Astrocyte (in vitro differentiated cells and primary cell): ENCODE data around the gene IARS1. TPM values are rescaled to one million over a fixed set of nuclear protein-coding genes. Genes with fewer than 3 reads are reported as not detected.

Experiments used
- DNase-seq: peaks from one replicate; pipeline ENCODE4 v3.0.0-alpha.2; 2010; ENCODE audit warnings: low read depth
- FAIRE-seq: peaks from 2 replicates; lab custom pipeline; 2011; peaks lifted over from hg19 to GRCh38; lab: Jason Lieb, UNC
- H2AFZ ChIP-seq: 2 replicates; pipeline ENCODE4 v1.6.0; 2012; ENCODE audit warnings: low read depth, low read length, inconsistent platforms
- H3K27ac ChIP-seq: 2 replicates; pipeline ENCODE4 v1.5.1; 2011; ENCODE audit warnings: low read depth, low read length, inconsistent platforms
- H3K27me3 ChIP-seq: 2 replicates; pipeline ENCODE4 v1.6.0; 2011; ENCODE audit warnings: low read length, inconsistent platforms; ENCODE audit not compliant: insufficient read depth
- H3K36me3 ChIP-seq: 2 replicates; pipeline ENCODE4 v1.5.1; 2011; ENCODE audit warnings: low read length, inconsistent platforms; ENCODE audit not compliant: insufficient read depth
- H3K4me1 ChIP-seq: 2 replicates; pipeline ENCODE4 v1.5.1; 2011; ENCODE audit warnings: low read length, inconsistent platforms; ENCODE audit not compliant: insufficient read depth
- H3K4me2 ChIP-seq: 2 replicates; pipeline ENCODE4 v1.6.0; 2012; ENCODE audit warnings: low read length, inconsistent platforms
- H3K4me3 ChIP-seq: 2 replicates; pipeline ENCODE4 v1.5.1; 2011; ENCODE audit warnings: low read depth, mild to moderate bottlenecking, low read length, inconsistent platforms; ENCODE audit not compliant: insufficient read depth
- H3K79me2 ChIP-seq: 2 replicates; pipeline ENCODE4 v1.6.0; 2012; ENCODE audit warnings: mild to moderate bottlenecking, low read length, inconsistent platforms; ENCODE audit not compliant: insufficient read depth
- H3K9ac ChIP-seq: 2 replicates; pipeline ENCODE4 v1.6.0; 2012; ENCODE audit warnings: mild to moderate bottlenecking, low read length, inconsistent platforms
- H3K9me3 ChIP-seq: 2 replicates; pipeline ENCODE4 v1.5.1; 2012; ENCODE audit warnings: low read depth, mild to moderate bottlenecking, low read length, inconsistent platforms; ENCODE audit not compliant: insufficient read depth
- H4K20me1 ChIP-seq: 2 replicates; pipeline ENCODE4 v1.6.0; 2012; ENCODE audit warnings: low read length, inconsistent platforms; ENCODE audit not compliant: insufficient read depth
- H3K27ac Mint-ChIP-seq: one replicate; pipeline ENCODE4 v1.8.0; 2021; ENCODE audit warnings: mild to moderate bottlenecking, mixed read lengths; ENCODE audit not compliant: unreplicated experiment
- H3K27me3 Mint-ChIP-seq: one replicate; pipeline ENCODE4 v1.8.0; 2021; ENCODE audit warnings: low read depth, mixed read lengths; ENCODE audit not compliant: unreplicated experiment
- H3K36me3 Mint-ChIP-seq: one replicate; pipeline ENCODE4 v1.8.0; 2021; ENCODE audit warnings: low read depth, mixed read lengths; ENCODE audit not compliant: unreplicated experiment
- H3K4me1 Mint-ChIP-seq: one replicate; pipeline ENCODE4 v1.8.0; 2021; ENCODE audit warnings: low read depth, mixed read lengths; ENCODE audit not compliant: unreplicated experiment
- H3K4me3 Mint-ChIP-seq: one replicate; pipeline ENCODE4 v1.8.0; 2021; ENCODE audit warnings: mild to moderate bottlenecking, moderate library complexity, mixed read lengths; ENCODE audit not compliant: unreplicated experiment
- H3K9me3 Mint-ChIP-seq: one replicate; pipeline ENCODE4 v1.8.0; 2021; ENCODE audit warnings: mild to moderate bottlenecking, mixed read lengths; ENCODE audit not compliant: unreplicated experiment
- EZH2 ChIP-seq: IDR thresholded peaks from 2 replicates; pipeline ENCODE4 v1.6.1; 2012; ENCODE audit warnings: mild to moderate bottlenecking, low read length, inconsistent platforms; ENCODE audit not compliant: insufficient read depth
- total RNA-seq: library from RNA; stranded (reverse); gene quantifications from 2 replicates; pipeline ENCODE4 v1.2.1, GENCODE V29; 2021
- TF ChIP-seq, protein P1 (sequence below): IDR thresholded peaks from 2 replicates; pipeline ENCODE4 v1.5.1; 2011; ENCODE audit warnings: low read depth, mild to moderate bottlenecking, inconsistent platforms, low read length, moderate library complexity; ENCODE audit not compliant: insufficient read depth

Gene IARS1
- total RNA-seq, 1 donor from 2014 or later = 226 TPM

DNA sequence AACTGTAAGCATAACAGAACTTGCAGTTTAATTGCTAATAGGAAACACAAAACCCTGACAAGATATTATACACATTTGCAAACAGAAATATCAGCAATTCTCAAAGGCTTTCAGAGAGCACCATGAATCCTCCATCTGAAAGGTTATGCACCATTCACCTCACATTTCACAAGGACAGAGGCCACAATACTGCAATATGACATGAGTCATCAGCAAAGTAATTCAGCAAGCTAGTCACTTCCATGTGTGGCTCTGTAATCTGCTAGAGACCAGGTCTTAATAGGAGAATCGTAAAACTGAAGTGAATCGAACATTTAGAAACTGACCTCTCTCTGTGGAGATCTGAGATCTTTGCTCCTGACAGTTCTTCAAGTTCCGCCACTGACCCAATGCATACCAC, 28.3 kb downstream of the IARS1 start:
- no peak for TF ChIP-seq EZH2
- TF ChIP-seq, protein P1, sequence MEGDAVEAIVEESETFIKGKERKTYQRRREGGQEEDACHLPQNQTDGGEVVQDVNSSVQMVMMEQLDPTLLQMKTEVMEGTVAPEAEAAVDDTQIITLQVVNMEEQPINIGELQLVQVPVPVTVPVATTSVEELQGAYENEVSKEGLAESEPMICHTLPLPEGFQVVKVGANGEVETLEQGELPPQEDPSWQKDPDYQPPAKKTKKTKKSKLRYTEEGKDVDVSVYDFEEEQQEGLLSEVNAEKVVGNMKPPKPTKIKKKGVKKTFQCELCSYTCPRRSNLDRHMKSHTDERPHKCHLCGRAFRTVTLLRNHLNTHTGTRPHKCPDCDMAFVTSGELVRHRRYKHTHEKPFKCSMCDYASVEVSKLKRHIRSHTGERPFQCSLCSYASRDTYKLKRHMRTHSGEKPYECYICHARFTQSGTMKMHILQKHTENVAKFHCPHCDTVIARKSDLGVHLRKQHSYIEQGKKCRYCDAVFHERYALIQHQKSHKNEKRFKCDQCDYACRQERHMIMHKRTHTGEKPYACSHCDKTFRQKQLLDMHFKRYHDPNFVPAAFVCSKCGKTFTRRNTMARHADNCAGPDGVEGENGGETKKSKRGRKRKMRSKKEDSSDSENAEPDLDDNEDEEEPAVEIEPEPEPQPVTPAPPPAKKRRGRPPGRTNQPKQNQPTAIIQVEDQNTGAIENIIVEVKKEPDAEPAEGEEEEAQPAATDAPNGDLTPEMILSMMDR = no peak
- H3K36me3 ChIP-seq = peaks cover 85% of the 10 kb centered on the region
- no peak for DNase-seq
- Mint-ChIP-seq H3K4me1 (peaks cover 6% of the 10 kb centered on the region), H3K9me3 (no peaks in the 10 kb centered on the region), H3K27ac (no peak overlapping the region), H3K27me3 (no peaks in the 10 kb centered on the region), H3K36me3 (peaks cover 36% of the 10 kb centered on the region), H3K4me3 (no peak overlapping the region)
- H3K9ac ChIP-seq = no peak overlapping the region
- no peaks in the 10 kb centered on the region for H3K9me3 ChIP-seq
- no peaks in the 10 kb centered on the region for H3K27me3 ChIP-seq
- no peak overlapping the region for H2AFZ ChIP-seq
- H3K79me2 ChIP-seq = peaks cover 3% of the 10 kb centered on the region
- H3K27ac ChIP-seq = no peak overlapping the region
- no peaks in the 10 kb centered on the region for H3K4me1 ChIP-seq
- FAIRE-seq = no peak
- no peak overlapping the region for H3K4me3 ChIP-seq
- H4K20me1 ChIP-seq = peaks cover 38% of the 10 kb centered on the region
- no peak overlapping the region for H3K4me2 ChIP-seq

DNA sequence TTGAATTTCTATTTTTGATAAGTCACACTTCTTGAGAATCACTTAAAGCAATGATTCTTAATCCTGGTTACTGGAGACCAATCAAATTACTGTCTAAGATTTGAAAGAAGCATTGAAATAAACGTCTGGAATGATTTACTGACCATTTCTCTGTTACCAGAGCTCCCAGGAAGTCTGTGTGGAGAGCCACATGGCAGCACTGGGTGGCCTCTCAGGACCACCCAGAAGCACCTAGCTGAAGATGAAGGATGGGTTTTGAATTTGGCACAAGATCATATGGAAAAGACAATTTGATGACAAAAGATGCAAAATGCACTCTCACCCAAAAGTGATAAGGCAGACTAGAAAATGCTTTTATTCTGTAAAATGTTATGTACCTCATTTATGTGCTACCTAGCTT, 30.4 kb downstream of the IARS1 start:
- Histone ChIP-seq H2AFZ (no peak overlapping the region), H3K27me3 (no peaks in the 10 kb centered on the region), H3K4me1 (no peaks in the 10 kb centered on the region), H3K9me3 (no peaks in the 10 kb centered on the region), H3K4me2 (no peak overlapping the region), H3K9ac (no peak overlapping the region), H3K79me2 (peaks cover 3% of the 10 kb centered on the region), H4K20me1 (peaks cover 45% of the 10 kb centered on the region), H3K36me3 (peaks cover 85% of the 10 kb centered on the region), H3K4me3 (no peak overlapping the region), H3K27ac (no peak overlapping the region)
- Mint-ChIP-seq H3K27ac (no peak overlapping the region), H3K36me3 (peaks cover 43% of the 10 kb centered on the region), H3K4me1 (peaks cover 6% of the 10 kb centered on the region), H3K27me3 (no peaks in the 10 kb centered on the region), H3K9me3 (no peaks in the 10 kb centered on the region), H3K4me3 (no peak overlapping the region)
- FAIRE-seq (no peak), DNase-seq (no peak)
- TF ChIP-seq EZH2 = no peak
- TF ChIP-seq, protein P1 = no peak

DNA sequence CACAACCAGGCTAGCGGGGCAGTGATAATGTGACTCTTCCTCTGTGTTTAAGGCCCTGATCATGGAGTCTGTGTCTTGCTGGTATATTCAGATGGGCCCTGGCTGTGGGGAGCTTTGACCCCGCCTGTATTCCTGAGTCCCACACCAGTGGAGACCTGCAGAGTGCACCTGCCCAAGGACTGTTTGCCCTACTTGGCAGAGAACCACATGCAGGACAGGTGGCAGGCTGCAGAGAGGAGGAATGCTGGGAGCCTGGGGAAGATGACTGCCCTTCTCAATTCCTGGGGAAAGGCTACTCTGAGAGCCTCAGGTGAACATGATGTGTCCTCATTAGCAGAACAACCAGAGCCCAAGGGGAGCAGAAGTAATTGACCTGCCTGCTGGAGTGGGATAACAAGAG, 36.2 kb downstream of the IARS1 start:
- DNase-seq (no peak), FAIRE-seq (no peak)
- peaks cover 19% of the 10 kb centered on the region for H4K20me1 ChIP-seq
- H3K4me3 ChIP-seq = no peak overlapping the region
- no peak overlapping the region for H3K4me2 ChIP-seq
- H3K9me3 Mint-ChIP-seq = no peaks in the 10 kb centered on the region
- TF ChIP-seq EZH2 = no peak
- TF ChIP-seq, protein P1 = no peak
- H3K4me1 ChIP-seq = no peaks in the 10 kb centered on the region
- no peak overlapping the region for H3K4me3 Mint-ChIP-seq
- no peak overlapping the region for H2AFZ ChIP-seq
- peaks cover 84% of the 10 kb centered on the region for H3K36me3 ChIP-seq
- no peak overlapping the region for H3K9ac ChIP-seq
- H3K79me2 ChIP-seq = no peaks in the 10 kb centered on the region
- no peaks in the 10 kb centered on the region for H3K4me1 Mint-ChIP-seq
- H3K27me3 Mint-ChIP-seq = no peaks in the 10 kb centered on the region
- peaks cover 21% of the 10 kb centered on the region for H3K36me3 Mint-ChIP-seq
- H3K27ac ChIP-seq = no peak overlapping the region
- no peaks in the 10 kb centered on the region for H3K27me3 ChIP-seq
- H3K27ac Mint-ChIP-seq = no peak overlapping the region
- no peaks in the 10 kb centered on the region for H3K9me3 ChIP-seq
